Epithelial cell of prostate (primary cell): ENCODE data around the gene RGS6.

ENCODE experiments used
- DNase-seq: peaks from one replicate; pipeline ENCODE4 v3.0.0-alpha.2; 2011; ENCODE audit warnings: low read depth, low spot score
- H3K27ac ChIP-seq: fragments of 450-650 bp; 2 replicates; pipeline ENCODE4 v1.5.1; 2017; ENCODE audit warnings: mild to moderate bottlenecking

RGS6 gene

DNA sequence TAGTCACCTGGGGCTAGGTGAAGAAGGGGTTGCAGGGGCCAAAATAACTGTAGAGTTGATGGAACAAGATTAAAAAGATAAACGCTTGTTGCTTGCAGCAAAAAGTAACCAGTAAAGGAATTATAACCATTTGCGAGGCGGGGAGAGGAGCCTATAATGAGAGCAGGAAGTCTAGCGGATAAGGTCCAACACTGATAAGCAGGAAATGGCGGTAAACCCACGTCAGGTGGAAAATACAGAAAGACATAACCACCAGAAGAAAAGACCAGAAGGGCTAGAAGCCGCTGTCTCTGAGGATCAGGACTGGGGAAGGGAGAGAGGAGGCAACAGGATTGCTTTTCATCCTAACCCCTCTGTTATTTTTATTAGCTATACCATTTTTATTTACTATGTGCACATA lies 658.3 kb downstream of the RGS6 start:
- no peak for DNase-seq
- H3K27ac ChIP-seq: no peak overlapping the region

DNA sequence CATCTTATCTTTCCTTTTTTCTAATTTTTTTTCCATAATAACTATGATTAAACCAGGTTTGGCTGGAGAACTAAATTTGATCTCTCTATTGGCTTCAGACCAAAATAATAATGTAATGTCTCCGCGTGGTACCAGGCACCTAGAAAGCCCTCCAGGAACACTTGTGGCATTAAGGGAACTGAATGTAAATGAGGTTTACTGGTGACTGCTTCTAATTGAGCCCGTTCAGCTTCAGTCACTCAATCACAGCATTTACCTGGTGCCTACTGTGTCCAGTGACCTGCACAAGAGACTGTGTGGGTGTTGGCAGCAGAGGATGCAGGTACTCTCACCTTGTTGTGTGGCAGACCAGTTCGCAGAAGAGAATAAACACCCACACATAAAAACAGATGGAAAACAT lies 659.2 kb downstream of the RGS6 start:
- H3K27ac ChIP-seq: no peak overlapping the region
- DNase-seq: no peak

DNA sequence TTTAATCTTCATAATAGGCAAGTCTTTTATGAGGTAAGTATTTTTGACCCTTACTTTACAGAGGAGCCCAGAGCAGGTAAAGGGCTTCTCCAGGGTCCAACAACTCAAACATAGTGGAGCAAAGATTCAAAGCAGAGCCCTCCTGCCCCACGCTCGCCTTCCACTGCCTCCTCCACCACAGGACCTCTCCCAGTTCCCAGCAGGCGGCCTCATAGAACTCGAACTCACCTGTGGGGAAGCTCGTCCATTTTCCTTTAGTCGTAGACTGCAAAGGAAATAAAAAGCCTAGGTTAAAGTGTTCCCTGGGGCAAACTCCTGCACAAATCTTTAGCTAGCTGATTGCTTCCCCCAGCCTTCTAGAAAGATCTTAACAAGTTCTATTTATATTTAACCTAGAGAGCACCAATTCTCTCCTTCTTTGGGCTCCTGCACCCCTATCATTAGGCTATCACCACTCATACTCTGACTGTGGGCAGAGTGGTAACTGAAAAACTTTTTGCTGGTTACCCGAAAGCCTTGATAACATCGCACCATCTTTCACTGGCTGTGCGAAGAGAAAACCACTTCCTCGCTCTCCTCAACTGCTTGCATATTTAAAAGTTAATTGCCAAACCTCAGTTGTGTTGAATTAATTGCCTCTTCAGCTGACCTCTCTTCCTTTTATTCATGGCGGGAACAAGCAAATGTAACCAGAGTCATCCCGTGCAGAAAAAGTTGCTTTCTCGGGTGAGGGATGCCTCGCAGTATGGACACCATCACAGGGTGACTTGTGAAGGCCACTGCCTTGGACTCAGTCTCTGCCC lies 662.1 kb downstream of the RGS6 start:
- DNase-seq: no peak
- no peak overlapping the region for H3K27ac ChIP-seq

DNA sequence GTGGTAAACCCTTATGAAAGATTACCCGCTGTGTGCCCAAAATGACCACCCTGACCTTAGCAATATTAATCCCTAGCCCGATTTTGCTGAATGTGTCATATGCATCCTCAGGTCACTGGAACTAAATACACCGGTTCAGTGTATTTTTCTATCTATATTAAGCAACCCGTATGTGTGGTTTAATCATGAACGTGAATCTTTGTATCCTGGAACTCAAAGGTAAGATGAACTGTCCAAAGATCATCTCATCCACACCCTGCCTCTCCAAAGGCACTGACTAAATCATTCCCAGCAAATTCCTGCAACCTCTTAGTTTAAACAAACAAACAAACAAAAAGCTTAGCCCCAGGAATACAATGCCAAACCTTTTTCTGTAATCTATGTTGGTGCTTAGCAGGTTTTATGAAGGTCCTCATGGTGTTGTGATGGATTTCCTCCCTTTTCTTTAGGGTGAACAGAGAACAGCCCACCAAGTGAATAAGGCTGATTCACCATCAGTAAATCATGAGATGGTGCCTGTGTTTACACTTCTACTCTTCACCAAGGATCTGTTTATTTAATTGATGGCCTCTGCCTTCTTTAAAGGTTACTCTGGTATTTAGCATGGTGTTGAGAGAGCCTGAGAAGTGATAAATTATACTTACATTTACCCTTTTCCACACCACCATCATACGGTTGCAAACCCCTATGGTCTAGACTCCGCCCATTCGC lies 663.1 kb downstream of the RGS6 start:
- no peak overlapping the region for H3K27ac ChIP-seq
- no peak for DNase-seq

DNA sequence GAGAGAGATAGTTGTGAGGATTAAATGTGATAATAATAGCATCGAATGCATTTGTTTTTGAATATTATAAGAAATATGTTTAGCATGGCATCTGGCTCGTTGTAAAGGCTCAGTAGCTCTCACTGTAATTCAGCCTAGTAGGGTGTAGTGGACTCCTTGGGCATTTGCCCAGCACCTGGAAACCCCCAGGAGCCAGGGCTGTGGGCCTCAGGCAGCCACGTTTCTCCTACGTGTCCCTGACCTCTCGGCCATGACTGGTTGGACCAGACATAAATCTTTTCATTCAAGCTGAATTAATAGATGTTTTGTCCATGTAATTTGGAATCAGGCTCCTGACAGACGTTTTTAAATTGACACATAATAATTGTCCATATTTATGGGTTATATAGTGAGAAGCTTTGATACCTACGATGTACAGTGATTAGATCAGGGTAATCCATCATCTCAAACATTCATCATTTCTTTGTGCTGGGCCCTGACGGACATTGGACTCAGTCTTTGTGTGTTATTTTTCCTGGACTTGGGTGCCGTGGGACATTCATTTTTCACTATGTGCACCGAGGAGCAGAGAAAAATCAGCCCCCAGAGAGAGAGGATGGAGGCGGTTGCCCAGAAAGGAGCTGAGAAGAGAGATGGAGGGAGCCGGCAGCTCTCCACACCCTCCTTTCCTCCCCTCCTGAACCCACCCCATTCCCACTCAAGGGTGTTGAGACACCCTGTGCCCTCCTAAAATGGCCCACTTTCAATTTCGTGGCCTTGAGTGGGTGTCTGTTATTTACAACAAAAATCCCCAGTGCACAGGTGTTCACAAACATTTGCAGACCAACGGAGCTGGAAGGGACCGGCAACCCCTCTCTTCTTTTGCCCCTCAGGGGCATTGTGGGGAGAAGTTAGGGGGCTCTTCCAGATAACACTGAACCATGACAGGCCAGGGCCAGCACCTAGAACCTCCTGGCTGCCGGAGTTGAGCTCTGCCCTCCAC lies 665.3 kb downstream of the RGS6 start:
- H3K27ac ChIP-seq: no peak overlapping the region
- no peak for DNase-seq

DNA sequence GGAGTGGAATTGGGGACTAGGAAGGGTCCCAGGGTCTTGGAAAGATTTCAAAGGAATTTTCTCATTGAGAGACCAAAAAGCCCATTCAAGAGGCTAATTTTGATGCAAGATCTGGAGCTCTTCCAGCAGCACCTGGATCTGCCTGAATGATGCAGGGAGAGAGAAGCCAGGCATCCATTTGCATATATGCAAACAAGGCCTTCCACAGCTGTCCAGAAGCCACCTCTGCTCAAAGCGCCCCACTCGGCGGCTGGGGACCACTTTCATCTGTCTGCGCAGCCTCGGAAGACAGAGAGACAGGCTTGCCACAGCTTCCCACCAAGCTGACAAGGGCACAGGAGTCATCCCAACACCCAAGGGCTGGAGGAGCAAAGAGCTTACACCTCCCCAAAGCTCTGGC lies 666.1 kb downstream of the RGS6 start:
- no peak for DNase-seq

DNA sequence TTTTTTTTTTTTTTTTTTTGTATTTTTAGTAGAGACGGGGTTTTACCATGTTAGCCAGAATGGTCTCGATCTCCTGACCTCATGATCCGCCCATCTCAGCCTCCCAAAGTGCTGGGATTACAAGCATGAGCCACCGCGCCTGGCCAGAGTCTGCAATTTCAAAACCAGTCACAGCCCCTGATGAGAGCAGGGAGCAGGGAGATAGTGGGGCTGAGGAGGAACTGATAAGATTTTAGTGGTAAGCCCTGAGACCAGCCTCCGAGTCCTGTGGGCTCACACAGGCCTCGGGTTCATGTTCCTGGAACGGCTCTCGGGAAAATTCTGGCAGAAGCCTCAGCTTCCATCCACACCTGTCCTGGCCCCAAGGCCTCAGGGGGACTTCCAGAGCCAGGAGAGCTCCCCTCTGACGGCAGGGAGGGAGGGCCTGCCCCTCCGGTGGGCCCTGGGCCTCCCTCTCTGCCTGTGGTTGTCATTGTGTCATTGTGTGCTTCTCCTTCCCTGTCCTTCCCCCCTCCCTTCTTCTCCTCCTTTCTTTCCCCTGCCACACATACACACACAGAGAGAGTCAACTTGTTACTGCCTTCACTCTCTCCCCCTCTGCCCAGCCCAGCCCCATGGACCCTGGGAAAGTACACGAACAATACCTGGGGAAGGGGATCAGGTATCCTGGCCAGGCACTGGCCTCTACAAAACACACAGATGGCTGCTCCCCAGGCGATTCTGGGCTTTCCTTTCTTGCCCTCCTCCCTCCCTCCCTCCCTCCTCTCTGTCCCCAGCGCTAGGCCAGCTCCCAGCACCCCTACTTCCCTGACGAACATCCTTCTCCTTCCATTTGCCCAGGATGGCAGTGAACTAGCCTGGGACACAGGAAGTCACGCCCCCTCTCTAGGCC lies 667.6 kb downstream of the RGS6 start:
- no peak for DNase-seq
- no peak overlapping the region for H3K27ac ChIP-seq

More for the DNA sequence above, 666.1 kb downstream of the RGS6 start:
- no peak overlapping the region for H3K27ac ChIP-seq

DNA sequence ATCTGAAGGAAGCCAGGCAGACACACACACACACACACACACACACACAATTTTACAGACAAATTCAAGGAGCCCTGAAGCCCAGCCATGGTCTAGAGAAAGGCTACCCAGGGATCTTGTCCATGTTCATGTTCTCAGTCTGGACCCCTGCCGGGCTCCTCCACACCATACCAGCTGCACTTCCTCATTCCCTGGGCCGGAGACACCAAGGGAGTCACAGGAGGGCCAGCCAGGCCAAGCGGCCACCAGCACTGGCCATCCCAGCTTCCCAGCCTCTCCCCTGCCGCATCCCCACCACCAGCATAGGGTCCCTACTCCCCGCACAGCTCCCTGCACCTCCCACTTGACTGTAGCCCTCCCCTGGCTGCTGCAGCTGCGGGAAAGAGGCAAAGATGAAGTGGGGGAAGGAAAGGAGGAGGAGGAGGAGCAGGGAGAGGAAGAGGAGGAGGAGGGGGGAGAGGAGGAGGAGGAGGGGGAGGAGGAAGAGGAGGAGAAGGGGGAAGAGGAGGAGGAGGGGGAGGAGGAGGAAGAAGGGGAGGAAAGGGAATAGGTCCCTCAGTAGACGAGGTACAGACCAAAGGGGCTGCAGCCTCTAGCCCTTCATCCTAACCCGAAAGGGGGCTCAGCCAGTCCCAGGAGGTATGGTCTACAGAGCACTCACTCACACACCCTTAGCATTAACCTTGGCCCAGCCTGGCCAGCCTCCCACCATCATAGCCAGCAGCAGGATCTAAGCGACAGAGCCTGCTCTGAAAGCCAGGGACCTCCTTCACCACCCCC lies 668.5 kb downstream of the RGS6 start:
- no peak for DNase-seq
- no peak overlapping the region for H3K27ac ChIP-seq

DNA sequence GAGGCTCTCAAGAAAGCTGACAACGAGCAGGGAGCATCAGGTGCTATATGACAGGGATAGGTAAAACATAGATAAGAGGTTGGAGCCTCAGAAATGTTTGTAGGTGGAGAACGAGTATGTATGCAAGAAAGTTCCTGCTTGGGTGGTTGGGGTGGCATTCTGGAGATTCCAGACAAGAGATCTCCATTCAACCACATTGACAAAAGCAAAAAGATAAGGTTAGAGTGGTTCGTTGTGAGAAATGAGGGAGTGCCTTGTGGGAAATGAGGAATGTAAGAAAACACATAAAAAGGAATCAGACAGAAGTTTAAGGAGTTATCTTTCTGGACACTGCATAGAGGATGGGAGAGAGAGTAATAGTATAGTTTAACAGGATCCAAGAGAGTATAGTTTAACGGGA lies 671.4 kb downstream of the RGS6 start:
- H3K27ac ChIP-seq: no peak overlapping the region
- DNase-seq: no peak

DNA sequence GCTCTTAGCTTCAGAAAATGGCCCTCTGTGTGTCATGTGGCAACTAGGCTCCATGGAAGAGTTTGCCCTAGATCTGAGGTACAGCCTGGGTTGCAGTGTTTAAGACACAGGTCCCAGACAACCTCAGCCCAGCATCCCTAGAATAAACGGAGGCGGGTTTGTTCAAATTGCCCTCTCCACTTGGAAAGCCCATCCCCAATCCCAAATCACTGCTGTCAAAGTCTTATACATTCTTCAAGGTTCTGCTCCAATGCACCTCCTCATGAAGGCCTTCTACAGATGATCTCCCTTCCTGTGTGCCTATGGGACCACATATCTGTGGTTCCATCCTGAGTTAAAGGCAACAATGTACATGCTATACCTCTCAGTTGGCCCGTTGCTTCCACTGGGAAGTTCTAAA lies 671.9 kb downstream of the RGS6 start:
- no peak for DNase-seq
- no peak overlapping the region for H3K27ac ChIP-seq

DNA sequence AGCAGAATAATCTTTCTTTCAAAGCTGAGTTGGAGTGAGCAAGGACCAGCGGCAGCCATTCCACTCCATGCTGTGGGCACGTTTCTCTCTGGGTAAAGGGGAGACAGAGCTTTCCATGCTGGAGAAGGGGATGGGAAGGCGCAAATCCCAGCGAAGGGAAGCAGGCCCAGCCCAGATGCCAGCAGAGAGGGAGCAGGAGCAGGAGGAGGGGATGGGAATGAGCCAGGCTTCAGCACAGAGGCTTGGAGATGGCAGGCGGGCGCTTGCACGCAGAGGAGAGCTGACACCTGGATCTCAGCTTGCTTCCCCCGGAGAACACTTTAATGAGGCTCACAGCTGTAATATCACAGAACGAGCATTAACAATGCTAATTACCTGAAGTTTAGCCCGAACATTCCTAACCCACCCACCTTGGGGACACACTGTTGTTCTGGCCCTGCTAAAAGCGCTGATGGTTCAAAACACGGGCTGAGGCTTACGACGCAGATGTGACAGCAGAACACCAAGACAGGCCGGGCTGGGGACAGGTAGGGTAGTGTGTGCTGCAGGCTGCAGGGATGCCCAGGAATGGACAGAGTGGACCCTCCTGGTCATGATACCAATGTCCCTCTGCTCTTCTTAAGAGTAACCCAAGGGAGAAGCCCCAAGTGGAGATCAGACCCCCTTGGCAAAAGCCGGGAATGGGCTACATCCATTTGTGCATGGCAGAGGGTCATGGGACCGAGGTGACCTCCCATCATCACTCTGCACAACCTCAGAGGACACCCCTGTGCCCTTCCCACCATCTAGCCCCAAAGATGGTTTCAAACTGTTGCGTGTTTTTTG lies 673.1 kb downstream of the RGS6 start:
- DNase-seq: no peak
- no peak overlapping the region for H3K27ac ChIP-seq

DNA sequence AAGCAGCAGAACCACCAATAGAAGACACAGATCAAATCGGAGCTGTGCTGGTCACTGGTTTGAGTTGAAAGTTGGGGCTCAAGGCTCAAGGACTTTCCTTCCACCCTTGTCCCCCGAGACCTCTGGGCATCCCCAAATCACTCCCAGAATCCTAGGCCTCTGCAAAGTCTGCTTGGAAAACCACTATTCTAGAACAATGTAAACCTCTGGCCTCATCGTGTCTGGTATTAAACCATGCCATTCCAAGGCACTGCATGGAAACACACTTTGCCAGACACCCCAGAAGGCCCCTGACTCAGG lies 673.6 kb downstream of the RGS6 start:
- H3K27ac ChIP-seq: no peak overlapping the region
- no peak for DNase-seq

DNA sequence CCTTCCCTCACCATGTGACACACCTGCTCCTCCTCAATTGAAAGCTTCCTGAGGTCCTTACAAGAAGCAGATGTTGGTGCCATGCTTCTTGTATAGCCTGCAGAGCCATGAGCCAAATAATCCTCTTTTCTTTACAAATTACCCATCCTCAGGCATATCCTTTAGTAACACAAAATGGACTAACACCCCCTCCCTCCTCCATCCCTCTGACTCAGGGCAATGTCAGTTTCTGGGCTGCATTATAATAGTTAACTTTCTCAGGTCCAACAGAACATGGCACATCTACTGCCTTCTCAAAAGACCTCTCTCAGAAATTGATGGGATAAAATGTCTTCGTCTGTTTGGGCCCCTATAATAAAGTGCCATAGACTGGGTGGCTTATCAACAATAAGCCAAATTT lies 674.6 kb downstream of the RGS6 start:
- no peak for DNase-seq
- no peak overlapping the region for H3K27ac ChIP-seq

DNA sequence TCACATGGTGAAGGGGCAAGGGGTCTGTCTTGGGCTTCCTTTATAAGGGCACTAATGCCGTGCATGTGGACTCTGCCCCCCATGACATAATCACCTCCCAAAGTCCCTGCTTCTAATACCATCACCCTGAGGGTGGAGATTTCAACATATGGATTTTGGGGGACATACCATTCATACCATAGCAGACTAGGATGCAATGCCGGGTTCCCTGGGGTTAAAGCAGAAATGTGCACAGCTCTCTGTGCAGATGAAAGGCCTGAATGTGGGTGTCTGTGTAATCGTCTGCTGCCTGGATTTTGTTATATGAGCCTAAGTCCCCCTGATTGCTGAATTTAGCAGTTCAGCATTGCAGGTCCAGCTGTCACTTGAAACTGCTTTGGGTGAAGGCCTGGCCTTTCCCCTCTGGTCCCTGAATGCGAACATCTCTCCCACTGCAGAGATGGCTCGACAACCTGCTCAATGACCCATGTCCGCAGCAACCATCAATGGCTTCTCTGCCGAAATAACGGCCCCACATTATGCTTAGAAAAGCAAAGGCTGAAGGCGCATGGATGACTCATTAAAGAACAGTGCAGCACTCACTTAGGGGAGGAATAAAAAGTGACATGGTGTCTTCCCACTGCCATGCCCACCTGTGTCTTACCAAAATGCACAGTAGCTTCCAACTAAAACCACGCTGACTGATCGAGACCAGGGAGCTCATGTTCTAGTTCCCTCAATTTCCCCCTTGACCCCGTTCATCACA lies 675.3 kb downstream of the RGS6 start:
- DNase-seq: no peak
- H3K27ac ChIP-seq: no peak overlapping the region

DNA sequence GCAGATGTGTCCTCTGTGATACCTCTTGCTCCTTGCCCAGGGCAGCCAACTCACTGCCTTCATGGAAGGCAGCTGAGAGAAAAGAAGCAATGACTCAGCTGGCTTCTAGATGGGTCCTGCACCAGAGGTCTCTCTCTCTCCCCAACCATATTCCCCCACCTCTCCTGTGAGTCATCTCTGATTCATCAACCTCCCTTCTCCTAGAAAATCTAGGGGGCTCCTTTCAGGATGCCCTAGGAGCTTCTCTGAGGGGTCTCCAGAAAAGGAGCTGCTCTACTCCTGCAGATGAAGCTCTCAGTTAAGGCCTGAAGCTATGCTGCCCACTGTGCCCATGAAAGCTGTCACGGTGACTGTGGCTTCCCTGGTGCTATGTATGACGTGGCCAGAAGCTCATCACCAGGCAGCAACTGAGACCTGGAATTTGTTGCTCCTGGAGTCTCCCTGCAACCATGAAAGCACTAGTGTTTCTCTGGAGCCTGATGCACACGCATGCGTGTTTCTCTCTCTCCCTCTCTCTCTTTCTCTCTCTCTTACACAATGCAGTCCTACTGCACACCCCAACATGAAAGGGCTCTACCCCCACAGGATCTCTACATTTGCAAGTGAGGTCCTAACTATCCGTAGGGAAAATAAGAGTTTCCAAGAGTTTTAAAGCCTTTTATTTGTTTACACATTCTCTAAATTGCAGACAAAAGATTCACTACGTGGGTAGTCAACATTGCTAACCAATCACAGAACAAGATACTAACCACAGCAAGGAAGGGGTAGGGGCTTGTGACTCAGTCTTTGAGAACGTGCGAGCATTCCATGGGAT lies 676.4 kb downstream of the RGS6 start:
- peak; percentile 51 for DNase-seq
- no peak overlapping the region for H3K27ac ChIP-seq

DNA sequence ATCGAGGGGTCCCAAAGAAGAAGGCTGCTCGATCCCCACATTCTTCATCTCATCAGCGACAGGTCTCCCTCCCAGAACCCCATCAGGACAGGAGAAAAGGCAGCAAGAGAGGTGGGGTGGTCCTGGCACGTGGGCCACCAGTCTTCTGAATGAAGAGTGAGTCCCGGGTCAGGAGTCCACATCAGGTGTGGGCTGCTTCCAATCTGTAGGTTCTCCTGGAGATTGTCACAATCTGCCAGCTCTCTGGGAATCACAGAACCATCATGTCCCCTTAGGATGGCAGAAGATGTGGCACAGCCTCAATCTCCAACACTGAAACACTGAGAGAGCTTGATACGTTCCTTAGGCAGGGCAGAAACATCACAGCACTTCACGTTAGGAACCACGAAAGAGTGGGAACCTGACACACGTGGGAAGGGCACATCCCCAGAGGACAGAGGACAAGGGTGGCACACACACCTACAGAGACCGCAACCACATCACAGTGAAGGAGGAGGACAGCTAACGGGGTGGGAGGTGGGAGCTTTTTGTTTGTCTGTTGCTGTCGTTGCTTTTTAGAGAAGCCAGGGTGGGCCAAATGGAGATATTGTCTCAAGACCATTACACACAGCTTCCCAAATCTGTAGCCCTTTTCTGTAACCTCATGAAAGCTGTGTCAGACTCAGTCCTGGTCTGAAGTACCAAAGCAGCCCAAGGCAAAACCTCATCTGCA lies 677.1 kb downstream of the RGS6 start:
- no peak for DNase-seq
- H3K27ac ChIP-seq: no peak overlapping the region
